ENCODE results near the gene ADGRF5.

The ADGRF5 gene

GRCh38 chr6:46949632-46950280 lies 28.0 kb upstream of the ADGRF5 start:
- H3K27ac ChIP-seq = no peak overlapping the region
- TF ChIP-seq, protein P1, sequence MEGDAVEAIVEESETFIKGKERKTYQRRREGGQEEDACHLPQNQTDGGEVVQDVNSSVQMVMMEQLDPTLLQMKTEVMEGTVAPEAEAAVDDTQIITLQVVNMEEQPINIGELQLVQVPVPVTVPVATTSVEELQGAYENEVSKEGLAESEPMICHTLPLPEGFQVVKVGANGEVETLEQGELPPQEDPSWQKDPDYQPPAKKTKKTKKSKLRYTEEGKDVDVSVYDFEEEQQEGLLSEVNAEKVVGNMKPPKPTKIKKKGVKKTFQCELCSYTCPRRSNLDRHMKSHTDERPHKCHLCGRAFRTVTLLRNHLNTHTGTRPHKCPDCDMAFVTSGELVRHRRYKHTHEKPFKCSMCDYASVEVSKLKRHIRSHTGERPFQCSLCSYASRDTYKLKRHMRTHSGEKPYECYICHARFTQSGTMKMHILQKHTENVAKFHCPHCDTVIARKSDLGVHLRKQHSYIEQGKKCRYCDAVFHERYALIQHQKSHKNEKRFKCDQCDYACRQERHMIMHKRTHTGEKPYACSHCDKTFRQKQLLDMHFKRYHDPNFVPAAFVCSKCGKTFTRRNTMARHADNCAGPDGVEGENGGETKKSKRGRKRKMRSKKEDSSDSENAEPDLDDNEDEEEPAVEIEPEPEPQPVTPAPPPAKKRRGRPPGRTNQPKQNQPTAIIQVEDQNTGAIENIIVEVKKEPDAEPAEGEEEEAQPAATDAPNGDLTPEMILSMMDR (conservative IDR thresholded peaks at IDR 0.05; ENCODE audit: low read depth, low read length) = no peak

GRCh38 chr6:46948699-46949098 lies 27.0 kb upstream of the ADGRF5 start:
- TF ChIP-seq, protein P1 (conservative IDR thresholded peaks at IDR 0.05; ENCODE audit: low read depth, low read length) = no peak
- no peaks in the 10 kb centered on the region for H3K79me2 ChIP-seq (ENCODE audit: insufficient read depth, low read depth)
- no peaks in the 10 kb centered on the region for H3K4me1 ChIP-seq (ENCODE audit: low read depth, poor library complexity, severe bottlenecking)
- no peak overlapping the region for H3K4me3 ChIP-seq (IDR thresholded peaks at IDR 0.05; ENCODE audit: insufficient read depth, low read depth, low read length)
- no peaks in the 10 kb centered on the region for H3K36me3 ChIP-seq (ENCODE audit: insufficient read depth)
- no peak overlapping the region for H2AFZ ChIP-seq (ENCODE audit: low read depth)
- no peak overlapping the region for H3K9ac ChIP-seq
- no peak overlapping the region for H3K27ac ChIP-seq
- no peak overlapping the region for H3K4me2 ChIP-seq
- no peaks in the 10 kb centered on the region for H4K20me1 ChIP-seq (ENCODE audit: insufficient read depth)
- H3K27me3 ChIP-seq (ENCODE audit: insufficient read depth, low read depth) = no peaks in the 10 kb centered on the region

More at GRCh38 chr6:46949632-46950280, 28.0 kb upstream of the ADGRF5 start:
- H3K27me3 ChIP-seq (ENCODE audit: insufficient read depth, low read depth) = no peaks in the 10 kb centered on the region
- no peak overlapping the region for H3K4me3 ChIP-seq (IDR thresholded peaks at IDR 0.05; ENCODE audit: insufficient read depth, low read depth, low read length)
- H3K79me2 ChIP-seq (ENCODE audit: insufficient read depth, low read depth) = no peaks in the 10 kb centered on the region
- H3K36me3 ChIP-seq (ENCODE audit: insufficient read depth) = no peaks in the 10 kb centered on the region
- no peak overlapping the region for H3K4me2 ChIP-seq
- no peaks in the 10 kb centered on the region for H3K4me1 ChIP-seq (ENCODE audit: low read depth, poor library complexity, severe bottlenecking)
- no peak overlapping the region for H3K9ac ChIP-seq
- H2AFZ ChIP-seq (ENCODE audit: low read depth) = no peak overlapping the region
- H4K20me1 ChIP-seq (ENCODE audit: insufficient read depth) = no peaks in the 10 kb centered on the region

GRCh38 chr6:46947497-46947896 lies 25.8 kb upstream of the ADGRF5 start:
- Histone ChIP-seq H3K79me2 (ENCODE audit: insufficient read depth, low read depth) (no peaks in the 10 kb centered on the region), H3K9ac (no peak overlapping the region), H2AFZ (ENCODE audit: low read depth) (no peak overlapping the region), H3K4me3 (IDR thresholded peaks at IDR 0.05; ENCODE audit: insufficient read depth, low read depth, low read length) (no peak overlapping the region), H3K36me3 (ENCODE audit: insufficient read depth) (no peaks in the 10 kb centered on the region), H3K27ac (no peak overlapping the region), H3K27me3 (ENCODE audit: insufficient read depth, low read depth) (no peaks in the 10 kb centered on the region), H4K20me1 (ENCODE audit: insufficient read depth) (no peaks in the 10 kb centered on the region), H3K4me2 (no peak overlapping the region), H3K4me1 (ENCODE audit: low read depth, poor library complexity, severe bottlenecking) (no peaks in the 10 kb centered on the region)
- TF ChIP-seq, protein P1 (conservative IDR thresholded peaks at IDR 0.05; ENCODE audit: low read depth, low read length) = no peak

GRCh38 chr6:46940433-46941226 lies 18.9 kb upstream of the ADGRF5 start:
- Histone ChIP-seq H3K4me1 (ENCODE audit: low read depth, poor library complexity, severe bottlenecking) (no peaks in the 10 kb centered on the region), H3K4me3 (IDR thresholded peaks at IDR 0.05; ENCODE audit: insufficient read depth, low read depth, low read length) (no peak overlapping the region), H3K36me3 (ENCODE audit: insufficient read depth) (no peaks in the 10 kb centered on the region), H3K4me2 (no peak overlapping the region), H4K20me1 (ENCODE audit: insufficient read depth) (no peaks in the 10 kb centered on the region), H3K27me3 (ENCODE audit: insufficient read depth, low read depth) (no peaks in the 10 kb centered on the region), H3K79me2 (ENCODE audit: insufficient read depth, low read depth) (no peaks in the 10 kb centered on the region), H3K27ac (no peak overlapping the region), H3K9ac (no peak overlapping the region), H2AFZ (ENCODE audit: low read depth) (no peak overlapping the region)
- TF ChIP-seq, protein P1 (conservative IDR thresholded peaks at IDR 0.05; ENCODE audit: low read depth, low read length) = no peak
